Measurements from ENCODE around the gene HSF4.
A peak's percentile ranks its signal among the peaks of the same experiment; 100 is the strongest.

DNA sequence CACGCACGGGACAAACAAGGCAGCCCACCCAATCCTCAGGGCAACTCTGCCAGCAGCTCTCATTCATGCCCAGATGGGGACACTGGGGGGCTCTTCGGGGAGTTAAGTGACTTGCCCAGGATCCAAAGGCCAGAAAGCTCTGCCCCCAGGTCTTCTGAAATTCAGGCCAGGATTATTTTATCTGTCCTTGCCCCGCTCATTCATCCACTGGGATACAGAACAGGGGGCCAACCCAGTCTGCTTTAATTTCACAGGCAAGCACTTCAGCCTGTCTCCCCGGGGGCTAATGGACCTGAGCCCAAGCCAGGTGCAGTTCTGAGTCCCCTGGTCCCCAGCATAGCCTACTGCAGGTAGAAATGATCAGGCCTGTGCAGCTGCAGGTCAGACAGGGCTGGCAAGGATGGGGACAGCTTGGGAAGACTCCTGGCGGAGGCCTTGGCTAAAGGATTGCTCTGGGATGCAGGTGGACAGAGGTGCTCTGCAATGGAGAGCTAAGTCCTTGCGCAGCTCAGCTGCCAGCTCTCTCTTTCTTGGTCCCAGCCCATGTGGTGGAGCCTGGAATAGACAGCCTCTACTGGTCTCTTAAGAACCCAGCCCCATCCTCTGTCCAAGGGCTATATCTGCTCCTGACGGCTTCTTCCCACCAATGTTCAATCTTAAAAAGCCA is 13.0 kb upstream of the HSF4 start:
- TF ChIP-seq, protein P1, sequence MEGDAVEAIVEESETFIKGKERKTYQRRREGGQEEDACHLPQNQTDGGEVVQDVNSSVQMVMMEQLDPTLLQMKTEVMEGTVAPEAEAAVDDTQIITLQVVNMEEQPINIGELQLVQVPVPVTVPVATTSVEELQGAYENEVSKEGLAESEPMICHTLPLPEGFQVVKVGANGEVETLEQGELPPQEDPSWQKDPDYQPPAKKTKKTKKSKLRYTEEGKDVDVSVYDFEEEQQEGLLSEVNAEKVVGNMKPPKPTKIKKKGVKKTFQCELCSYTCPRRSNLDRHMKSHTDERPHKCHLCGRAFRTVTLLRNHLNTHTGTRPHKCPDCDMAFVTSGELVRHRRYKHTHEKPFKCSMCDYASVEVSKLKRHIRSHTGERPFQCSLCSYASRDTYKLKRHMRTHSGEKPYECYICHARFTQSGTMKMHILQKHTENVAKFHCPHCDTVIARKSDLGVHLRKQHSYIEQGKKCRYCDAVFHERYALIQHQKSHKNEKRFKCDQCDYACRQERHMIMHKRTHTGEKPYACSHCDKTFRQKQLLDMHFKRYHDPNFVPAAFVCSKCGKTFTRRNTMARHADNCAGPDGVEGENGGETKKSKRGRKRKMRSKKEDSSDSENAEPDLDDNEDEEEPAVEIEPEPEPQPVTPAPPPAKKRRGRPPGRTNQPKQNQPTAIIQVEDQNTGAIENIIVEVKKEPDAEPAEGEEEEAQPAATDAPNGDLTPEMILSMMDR (conservative IDR thresholded peaks at IDR 0.05 in 1 of 2, IDR thresholded peaks at IDR 0.05 in 1 of 2; ENCODE audit: extremely low read depth in 1 of 2, insufficient read depth in 1 of 2, low read depth in 1 of 2, low read length in 2 of 2), result peak in 1 of 2 donors; percentile 1
- no peak for TF ChIP-seq EZH2 (IDR thresholded peaks at IDR 0.05; ENCODE audit: borderline replicate concordance, low read length)
